Activated T-cell treated with anti-CD3 and anti-CD28 coated beads, Interleukin-2, amount 50 U/mL, for 4 hours (primary cell): ENCODE results near the gene SNX7. TPM values are rescaled to one million over a fixed set of nuclear protein-coding genes. Genes with fewer than 3 reads are reported as not detected.
A peak's percentile ranks its signal among the peaks of the same experiment; 100 is the strongest.

Source experiments
- ATAC-seq, 2 donors: fragments of 200-7000 bp; cut with Tn5 transposase; one replicate each; pipeline ENCODE4 v1.10.0; 2021
- DNase-seq: peaks from one replicate; pipeline ENCODE4 v3.0.0-alpha.2; 2020
- H3K27me3 Mint-ChIP-seq: one replicate; pipeline ENCODE4 v1.8.0; 2021; ENCODE audit warnings: low read depth, mixed read lengths
- H3K36me3 Mint-ChIP-seq: one replicate; pipeline ENCODE4 v1.8.0; 2022; ENCODE audit warnings: mixed read lengths; ENCODE audit not compliant: insufficient read depth
- H3K4me1 Mint-ChIP-seq: one replicate; pipeline ENCODE4 v1.8.0; 2021; ENCODE audit warnings: low read depth, mixed read lengths
- H3K4me3 Mint-ChIP-seq: one replicate; pipeline ENCODE4 v1.8.0; 2021; ENCODE audit warnings: mild to moderate bottlenecking, moderate library complexity, mixed read lengths
- H3K9me3 Mint-ChIP-seq: one replicate; pipeline ENCODE4 v1.8.0; 2021; ENCODE audit warnings: mixed read lengths
- total RNA-seq, 3 donors: library from RNA; stranded (reverse); gene quantifications; one replicate each; pipeline ENCODE4 v1.2.1, GENCODE V29; 2021

Gene SNX7
- total RNA-seq, 3 donors from 2014 or later, result 0.11 to 0.15 TPM; not detected in 1

GRCh38 chr1:98764485-98764884 lies 103.0 kb downstream of the SNX7 start:
- Mint-ChIP-seq H3K9me3 (no peaks in the 10 kb centered on the region), H3K4me1 (peaks cover 3% of the 10 kb centered on the region), H3K27me3 (peaks cover 3% of the 10 kb centered on the region), H3K4me3 (no peak overlapping the region), H3K36me3 (no peaks in the 10 kb centered on the region)
- ATAC-seq (no peak), DNase-seq (no peak)

GRCh38 chr1:98766255-98766654 lies 104.7 kb downstream of the SNX7 start:
- DNase-seq, result no peak
- no peaks in the 10 kb centered on the region for H3K36me3 Mint-ChIP-seq
- H3K27me3 Mint-ChIP-seq, result peaks cover 6% of the 10 kb centered on the region
- H3K4me3 Mint-ChIP-seq, result no peak overlapping the region
- no peak for ATAC-seq
- peaks cover 3% of the 10 kb centered on the region for H3K4me1 Mint-ChIP-seq
- H3K9me3 Mint-ChIP-seq, result no peaks in the 10 kb centered on the region

GRCh38 chr1:98769162-98769561 lies 107.6 kb downstream of the SNX7 start:
- no peak overlapping the region for H3K4me3 Mint-ChIP-seq

GRCh38 chr1:98781906-98782305 lies 120.4 kb downstream of the SNX7 start:
- no peak for DNase-seq
- ATAC-seq, result no peak
- Mint-ChIP-seq H3K9me3 (peaks cover 17% of the 10 kb centered on the region), H3K27me3 (peaks cover 3% of the 10 kb centered on the region), H3K4me3 (no peak overlapping the region), H3K36me3 (no peaks in the 10 kb centered on the region), H3K4me1 (no peaks in the 10 kb centered on the region)

More at GRCh38 chr1:98769162-98769561, 107.6 kb downstream of the SNX7 start:
- ATAC-seq, result no peak
- H3K4me1 Mint-ChIP-seq, result no peaks in the 10 kb centered on the region
- peaks cover 8% of the 10 kb centered on the region for H3K27me3 Mint-ChIP-seq
- DNase-seq, result no peak
- no peaks in the 10 kb centered on the region for H3K9me3 Mint-ChIP-seq
- H3K36me3 Mint-ChIP-seq, result no peaks in the 10 kb centered on the region

- Mint-ChIP-seq H3K36me3 (no peaks in the 10 kb centered on the region), H3K4me1 (no peaks in the 10 kb centered on the region), H3K27me3 (peaks cover 3% of the 10 kb centered on the region), H3K4me3 (no peak overlapping the region), H3K9me3 (peaks cover 20% of the 10 kb centered on the region)
- DNase-seq (no peak), ATAC-seq (no peak)
Observed at GRCh38 chr1:98783821-98784220, 122.3 kb downstream of the SNX7 start.

GRCh38 chr1:98791498-98791897 lies 130.0 kb downstream of the SNX7 start:
- no peak overlapping the region for H3K4me3 Mint-ChIP-seq
- H3K36me3 Mint-ChIP-seq, result no peaks in the 10 kb centered on the region
- H3K27me3 Mint-ChIP-seq, result no peaks in the 10 kb centered on the region
- H3K9me3 Mint-ChIP-seq, result peaks cover 7% of the 10 kb centered on the region
- no peak for DNase-seq
- peaks cover 6% of the 10 kb centered on the region for H3K4me1 Mint-ChIP-seq
- no peak for ATAC-seq

- no peaks in the 10 kb centered on the region for H3K27me3 Mint-ChIP-seq
- DNase-seq (no peak), ATAC-seq (no peak)
- peaks cover 1% of the 10 kb centered on the region for H3K9me3 Mint-ChIP-seq
- H3K4me3 Mint-ChIP-seq, result no peak overlapping the region
- H3K4me1 Mint-ChIP-seq, result peaks cover 12% of the 10 kb centered on the region
- H3K36me3 Mint-ChIP-seq, result no peaks in the 10 kb centered on the region
Observed at GRCh38 chr1:98792123-98792522, 130.6 kb downstream of the SNX7 start.

- Mint-ChIP-seq H3K36me3 (no peaks in the 10 kb centered on the region), H3K27me3 (no peaks in the 10 kb centered on the region), H3K4me1 (peaks cover 22% of the 10 kb centered on the region), H3K9me3 (no peaks in the 10 kb centered on the region), H3K4me3 (no peak overlapping the region)
- no peak for ATAC-seq
- no peak for DNase-seq
Observed at GRCh38 chr1:98793136-98793535, 131.6 kb downstream of the SNX7 start.

GRCh38 chr1:98794196-98794886 lies 132.8 kb downstream of the SNX7 start:
- H3K4me1 Mint-ChIP-seq, result peaks cover 25% of the 10 kb centered on the region
- no peaks in the 10 kb centered on the region for H3K36me3 Mint-ChIP-seq
- H3K9me3 Mint-ChIP-seq, result no peaks in the 10 kb centered on the region
- no peak overlapping the region for H3K4me3 Mint-ChIP-seq
- ATAC-seq (peak; percentile 80 to 85), DNase-seq (peak; percentile 30)
- no peaks in the 10 kb centered on the region for H3K27me3 Mint-ChIP-seq

- Mint-ChIP-seq H3K9me3 (no peaks in the 10 kb centered on the region), H3K36me3 (no peaks in the 10 kb centered on the region), H3K27me3 (no peaks in the 10 kb centered on the region), H3K4me3 (no peak overlapping the region), H3K4me1 (peaks cover 25% of the 10 kb centered on the region)
- no peak for DNase-seq
- ATAC-seq, result no peak
Observed at GRCh38 chr1:98796049-98796448, 134.5 kb downstream of the SNX7 start.

- H3K36me3 Mint-ChIP-seq, result no peaks in the 10 kb centered on the region
- DNase-seq, result no peak
- no peak overlapping the region for H3K4me3 Mint-ChIP-seq
- H3K9me3 Mint-ChIP-seq, result no peaks in the 10 kb centered on the region
- H3K4me1 Mint-ChIP-seq, result peaks cover 25% of the 10 kb centered on the region
- no peak for ATAC-seq
- no peaks in the 10 kb centered on the region for H3K27me3 Mint-ChIP-seq
Observed at GRCh38 chr1:98797506-98797905, 136.0 kb downstream of the SNX7 start.
